ENCODE results near the gene NTRK2.
A peak's percentile ranks its signal among the peaks of the same experiment; 100 is the strongest.

Gene NTRK2

GRCh38 chr9:84669288-84670137 lies at the start of gene NTRK2:
Gene NTRK2 (plus strand): TSS chr9:84669729. CDS start chr9:84670749, 1,020 bp downstream.
- DNase-seq (ENCODE audit: low read depth) = peak; percentile 24

GRCh38 chr9:84620338-84620737 lies 49.2 kb upstream of the NTRK2 start:
- no peak for DNase-seq (ENCODE audit: low read depth)

- no peak for DNase-seq (ENCODE audit: low read depth)
Observed at GRCh38 chr9:84621811-84622210, 47.7 kb upstream of the NTRK2 start.

GRCh38 chr9:84622981-84623380 lies 46.5 kb upstream of the NTRK2 start:
- no peak for DNase-seq (ENCODE audit: low read depth)

GRCh38 chr9:84636436-84636835 lies 33.1 kb upstream of the NTRK2 start:
- no peak for DNase-seq (ENCODE audit: low read depth)

- no peak for DNase-seq (ENCODE audit: low read depth)
Observed at GRCh38 chr9:84642553-84643141, 26.9 kb upstream of the NTRK2 start.

GRCh38 chr9:84647699-84648098 lies 21.8 kb upstream of the NTRK2 start:
- no peak for DNase-seq (ENCODE audit: low read depth)

- no peak for DNase-seq (ENCODE audit: low read depth)
Observed at GRCh38 chr9:84652496-84653120, 16.9 kb upstream of the NTRK2 start.

- DNase-seq (ENCODE audit: low read depth) = no peak
Observed at GRCh38 chr9:84655447-84655846, 14.1 kb upstream of the NTRK2 start.

- DNase-seq (ENCODE audit: low read depth) = no peak
Observed at GRCh38 chr9:84659313-84659712, 10.2 kb upstream of the NTRK2 start.

GRCh38 chr9:84659773-84660172 lies 9.8 kb upstream of the NTRK2 start:
- DNase-seq (ENCODE audit: low read depth) = no peak

GRCh38 chr9:84667571-84668195 lies 1.8 kb upstream of the NTRK2 start:
- DNase-seq (ENCODE audit: low read depth) = no peak

GRCh38 chr9:84668196-84669012 lies 1.1 kb upstream of the NTRK2 start:
- DNase-seq (ENCODE audit: low read depth) = peak; percentile 69

- DNase-seq (ENCODE audit: low read depth) = no peak
Observed at GRCh38 chr9:84669013-84669287, 579 bp upstream of the NTRK2 start.

- no peak for DNase-seq (ENCODE audit: low read depth)
Observed at GRCh38 chr9:84670138-84671041, 861 bp downstream of the NTRK2 start.

GRCh38 chr9:84671586-84672521 lies 2.3 kb downstream of the NTRK2 start:
- DNase-seq (ENCODE audit: low read depth) = no peak

- DNase-seq (ENCODE audit: low read depth) = no peak
Observed at GRCh38 chr9:84673806-84674205, 4.3 kb downstream of the NTRK2 start.

GRCh38 chr9:84677080-84677479 lies 7.6 kb downstream of the NTRK2 start:
- no peak for DNase-seq (ENCODE audit: low read depth)

- DNase-seq (ENCODE audit: low read depth) = no peak
Observed at GRCh38 chr9:84679571-84679970, 10.0 kb downstream of the NTRK2 start.

Measured in fibroblast of gingiva (primary cell).